ENCODE data around the gene GLB1L2. TPM values are rescaled to one million over a fixed set of nuclear protein-coding genes. Genes with fewer than 3 reads are reported as not detected.

GLB1L2 gene
- polyA plus RNA-seq, 1 experiment, result 0.11 TPM

DNA sequence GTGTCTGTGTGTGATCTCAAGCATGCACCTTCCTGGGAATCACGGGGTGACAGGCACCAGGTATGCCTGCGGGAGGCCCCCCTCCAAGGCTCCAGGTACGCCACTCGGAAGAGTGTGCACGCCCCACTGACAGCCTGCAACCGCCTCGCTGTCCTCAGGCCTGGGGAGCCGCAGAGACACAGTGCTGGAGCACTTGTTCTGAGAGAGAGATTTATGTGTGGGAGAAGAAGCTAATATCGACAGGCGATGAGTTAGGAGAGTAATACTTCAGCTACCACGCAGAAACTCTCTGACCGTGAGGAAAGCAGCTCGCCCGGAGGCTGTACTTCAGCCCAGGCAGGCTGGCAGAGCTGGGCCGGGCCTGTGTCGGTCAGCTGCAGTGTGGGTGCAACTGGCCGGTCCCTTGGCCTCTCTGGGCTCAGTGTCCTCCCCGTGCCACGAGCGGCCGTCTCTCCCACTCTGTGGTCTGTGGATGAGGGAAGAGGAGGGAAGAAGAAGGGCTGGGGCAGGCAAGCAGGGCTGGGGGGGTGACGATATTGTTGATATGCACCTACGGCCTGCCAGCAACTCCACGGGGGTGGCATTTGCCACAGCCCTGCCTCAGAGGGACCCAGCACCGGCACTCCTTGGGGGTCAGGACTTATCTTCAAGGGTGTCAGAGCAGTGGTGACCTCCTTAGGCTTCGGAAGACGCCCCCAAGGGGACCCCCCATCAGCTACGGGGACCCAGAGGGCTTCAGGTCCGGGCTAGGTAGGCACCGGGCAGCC is 73.0 kb downstream of the GLB1L2 start:
- Histone ChIP-seq H3K27ac (ENCODE audit: low read depth, low read length) (no peak overlapping the region), H3K9me3 (ENCODE audit: control insufficient read depth, insufficient read depth, low read length) (peaks cover 39% of the 10 kb centered on the region), H3K4me3 (ENCODE audit: low read depth, low read length) (no peak overlapping the region), H3K27me3 (ENCODE audit: control insufficient read depth, insufficient read depth, low read length) (no peaks in the 10 kb centered on the region)
- TF ChIP-seq, protein P1, sequence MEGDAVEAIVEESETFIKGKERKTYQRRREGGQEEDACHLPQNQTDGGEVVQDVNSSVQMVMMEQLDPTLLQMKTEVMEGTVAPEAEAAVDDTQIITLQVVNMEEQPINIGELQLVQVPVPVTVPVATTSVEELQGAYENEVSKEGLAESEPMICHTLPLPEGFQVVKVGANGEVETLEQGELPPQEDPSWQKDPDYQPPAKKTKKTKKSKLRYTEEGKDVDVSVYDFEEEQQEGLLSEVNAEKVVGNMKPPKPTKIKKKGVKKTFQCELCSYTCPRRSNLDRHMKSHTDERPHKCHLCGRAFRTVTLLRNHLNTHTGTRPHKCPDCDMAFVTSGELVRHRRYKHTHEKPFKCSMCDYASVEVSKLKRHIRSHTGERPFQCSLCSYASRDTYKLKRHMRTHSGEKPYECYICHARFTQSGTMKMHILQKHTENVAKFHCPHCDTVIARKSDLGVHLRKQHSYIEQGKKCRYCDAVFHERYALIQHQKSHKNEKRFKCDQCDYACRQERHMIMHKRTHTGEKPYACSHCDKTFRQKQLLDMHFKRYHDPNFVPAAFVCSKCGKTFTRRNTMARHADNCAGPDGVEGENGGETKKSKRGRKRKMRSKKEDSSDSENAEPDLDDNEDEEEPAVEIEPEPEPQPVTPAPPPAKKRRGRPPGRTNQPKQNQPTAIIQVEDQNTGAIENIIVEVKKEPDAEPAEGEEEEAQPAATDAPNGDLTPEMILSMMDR (IDR thresholded peaks at IDR 0.05; ENCODE audit: low read depth, low read length), result no peak
- ChIA-PET CTCF (no interaction called here), POLR2A (no interaction called here)
- DNase-seq (ENCODE audit: low read depth, low spot score), result no peak

DNA sequence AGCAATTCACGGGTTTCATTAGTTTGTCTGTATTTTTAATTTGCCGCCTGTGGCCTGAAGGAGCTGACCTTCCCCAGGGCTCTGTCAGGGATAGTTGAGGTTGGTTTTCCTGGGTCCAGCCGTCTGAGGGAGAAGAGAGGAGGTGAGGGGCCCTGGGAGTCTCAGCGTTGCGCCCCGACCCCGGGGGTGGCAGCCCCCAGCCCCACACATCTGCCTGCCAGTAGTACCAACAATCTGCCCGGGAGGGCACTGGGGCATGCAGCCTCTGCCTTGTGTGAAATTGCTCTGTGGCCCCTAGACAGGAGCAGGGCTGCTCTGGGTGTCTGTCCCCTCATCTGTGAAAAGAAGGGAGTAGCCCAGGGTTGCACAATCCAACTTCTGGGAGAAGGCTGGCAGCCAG is 73.6 kb downstream of the GLB1L2 start:
- ChIA-PET CTCF (no interaction called here), POLR2A (no interaction called here)
- H3K9me3 ChIP-seq (ENCODE audit: control insufficient read depth, insufficient read depth, low read length), result peaks cover 34% of the 10 kb centered on the region
- H3K4me3 ChIP-seq (ENCODE audit: low read depth, low read length), result no peak overlapping the region
- no peak overlapping the region for H3K27ac ChIP-seq (ENCODE audit: low read depth, low read length)
- TF ChIP-seq, protein P1 (IDR thresholded peaks at IDR 0.05; ENCODE audit: low read depth, low read length), result no peak
- DNase-seq (ENCODE audit: low read depth, low spot score), result no peak
- peaks cover 3% of the 10 kb centered on the region for H3K27me3 ChIP-seq (ENCODE audit: control insufficient read depth, insufficient read depth, low read length)

DNA sequence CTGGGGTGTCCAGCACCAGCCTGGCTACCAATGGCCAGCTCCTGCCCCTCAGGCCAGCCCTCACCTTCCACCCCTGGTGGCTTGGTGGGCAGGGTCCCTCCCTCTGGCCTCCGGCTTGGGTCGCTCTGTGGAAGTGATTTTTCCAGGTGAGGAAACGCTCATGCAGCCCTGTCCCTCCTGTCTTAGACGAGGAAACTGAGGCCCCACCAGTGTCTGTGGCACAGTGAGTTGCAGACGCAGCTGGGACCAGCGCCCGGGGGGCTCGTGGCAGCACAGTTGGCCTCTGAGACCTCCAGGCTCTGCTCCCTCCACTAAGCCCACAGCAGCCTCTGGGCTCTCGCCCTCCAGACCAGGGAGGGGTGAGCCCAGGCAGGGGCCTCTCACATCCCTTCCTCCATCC is 74.1 kb downstream of the GLB1L2 start:
- POLR2A ChIA-PET, result no interaction called here
- no peak for DNase-seq (ENCODE audit: low read depth, low spot score)
- CTCF ChIA-PET, result no interaction called here
- Histone ChIP-seq H3K27ac (ENCODE audit: low read depth, low read length) (no peak overlapping the region), H3K27me3 (ENCODE audit: control insufficient read depth, insufficient read depth, low read length) (peaks cover 7% of the 10 kb centered on the region), H3K4me3 (ENCODE audit: low read depth, low read length) (no peak overlapping the region), H3K9me3 (ENCODE audit: control insufficient read depth, insufficient read depth, low read length) (peaks cover 34% of the 10 kb centered on the region)
- TF ChIP-seq, protein P1 (IDR thresholded peaks at IDR 0.05; ENCODE audit: low read depth, low read length), result no peak

DNA sequence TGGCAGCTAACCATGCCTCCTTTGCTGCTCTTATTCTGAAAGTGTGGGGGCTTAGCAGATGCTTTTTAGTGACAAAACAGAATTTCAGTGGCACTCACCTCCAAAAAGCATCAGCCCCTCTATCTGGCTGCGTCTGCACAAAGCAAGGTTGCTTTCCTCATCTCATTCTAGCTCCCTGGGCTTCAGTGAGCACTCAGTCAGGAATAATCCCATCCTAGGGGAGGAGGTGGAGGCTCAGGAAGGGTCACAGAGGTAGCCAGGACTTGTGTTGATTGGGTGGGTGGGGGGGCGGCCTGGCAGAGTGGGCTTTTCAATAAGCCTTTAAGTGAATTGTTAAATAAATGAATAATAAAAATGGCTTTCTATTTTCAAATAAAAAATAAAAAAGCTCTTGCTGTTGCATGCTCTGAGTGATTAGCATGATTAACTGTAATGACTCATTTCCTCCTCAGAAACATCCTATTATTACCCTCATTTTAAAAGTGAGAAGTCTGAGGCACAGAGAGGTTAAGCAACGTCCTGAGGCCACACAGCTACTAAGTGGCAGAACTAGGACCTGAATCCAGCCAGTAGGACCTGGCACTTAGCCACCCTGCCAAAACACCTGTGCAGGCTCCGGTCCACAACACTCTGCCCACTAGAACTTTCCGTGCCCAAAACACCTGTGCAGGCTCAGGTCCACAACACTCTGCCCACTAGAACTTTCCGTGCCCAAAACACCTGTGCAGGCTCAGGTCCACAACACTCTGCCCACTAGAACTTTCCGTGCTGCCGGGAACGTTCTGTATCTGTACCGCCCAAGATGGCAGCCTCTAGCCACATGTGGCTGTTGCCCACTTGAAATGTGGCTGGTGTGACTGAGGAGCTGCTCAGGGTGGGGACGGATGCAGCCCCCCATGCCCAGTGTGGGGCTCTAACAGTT is 74.7 kb downstream of the GLB1L2 start:
- DNase-seq (ENCODE audit: low read depth, low spot score), result no peak
- peaks cover 34% of the 10 kb centered on the region for H3K9me3 ChIP-seq (ENCODE audit: control insufficient read depth, insufficient read depth, low read length)
- no peak overlapping the region for H3K4me3 ChIP-seq (ENCODE audit: low read depth, low read length)
- POLR2A ChIA-PET, result no interaction called here
- CTCF ChIA-PET, result no interaction called here
- H3K27me3 ChIP-seq (ENCODE audit: control insufficient read depth, insufficient read depth, low read length), result peaks cover 14% of the 10 kb centered on the region
- TF ChIP-seq, protein P1 (IDR thresholded peaks at IDR 0.05; ENCODE audit: low read depth, low read length), result no peak
- no peak overlapping the region for H3K27ac ChIP-seq (ENCODE audit: low read depth, low read length)

DNA sequence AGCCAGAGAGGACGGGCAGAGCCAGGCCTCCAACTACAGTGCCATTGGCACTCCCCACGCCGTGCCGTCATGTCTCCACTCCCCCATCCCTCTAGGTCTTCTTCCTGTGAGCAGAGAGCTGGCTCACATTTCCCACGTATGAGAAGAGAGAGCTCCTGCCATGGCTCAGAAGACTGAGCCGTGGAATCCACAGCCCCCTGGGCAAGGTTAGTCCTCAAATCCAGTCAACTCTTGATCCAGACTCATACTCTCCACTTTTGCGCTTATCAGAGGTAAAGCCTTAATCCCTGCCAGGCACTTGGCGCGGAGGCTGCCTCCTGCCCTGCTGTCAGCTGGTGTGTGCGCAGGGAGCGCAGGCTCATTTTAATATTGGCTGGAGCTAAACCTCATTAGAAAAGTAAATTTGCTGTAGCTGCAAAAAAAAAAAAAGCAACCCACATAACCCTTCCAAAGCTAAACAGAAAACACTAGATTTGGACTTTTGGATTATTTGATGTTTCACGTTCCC is 75.6 kb downstream of the GLB1L2 start:
- CTCF ChIA-PET, result no interaction called here
- H3K4me3 ChIP-seq (ENCODE audit: low read depth, low read length), result no peak overlapping the region
- peaks cover 25% of the 10 kb centered on the region for H3K9me3 ChIP-seq (ENCODE audit: control insufficient read depth, insufficient read depth, low read length)
- H3K27ac ChIP-seq (ENCODE audit: low read depth, low read length), result no peak overlapping the region
- TF ChIP-seq, protein P1 (IDR thresholded peaks at IDR 0.05; ENCODE audit: low read depth, low read length), result no peak
- POLR2A ChIA-PET, result no interaction called here
- DNase-seq (ENCODE audit: low read depth, low spot score), result no peak
- peaks cover 15% of the 10 kb centered on the region for H3K27me3 ChIP-seq (ENCODE audit: control insufficient read depth, insufficient read depth, low read length)
